Measurements from ENCODE around the gene ISYNA1. TPM values are rescaled to one million over a fixed set of nuclear protein-coding genes. Genes with fewer than 3 reads are reported as not detected.

ISYNA1 gene
- 33.9 and 41.7 TPM in 2 replicates for total RNA-seq

DNA sequence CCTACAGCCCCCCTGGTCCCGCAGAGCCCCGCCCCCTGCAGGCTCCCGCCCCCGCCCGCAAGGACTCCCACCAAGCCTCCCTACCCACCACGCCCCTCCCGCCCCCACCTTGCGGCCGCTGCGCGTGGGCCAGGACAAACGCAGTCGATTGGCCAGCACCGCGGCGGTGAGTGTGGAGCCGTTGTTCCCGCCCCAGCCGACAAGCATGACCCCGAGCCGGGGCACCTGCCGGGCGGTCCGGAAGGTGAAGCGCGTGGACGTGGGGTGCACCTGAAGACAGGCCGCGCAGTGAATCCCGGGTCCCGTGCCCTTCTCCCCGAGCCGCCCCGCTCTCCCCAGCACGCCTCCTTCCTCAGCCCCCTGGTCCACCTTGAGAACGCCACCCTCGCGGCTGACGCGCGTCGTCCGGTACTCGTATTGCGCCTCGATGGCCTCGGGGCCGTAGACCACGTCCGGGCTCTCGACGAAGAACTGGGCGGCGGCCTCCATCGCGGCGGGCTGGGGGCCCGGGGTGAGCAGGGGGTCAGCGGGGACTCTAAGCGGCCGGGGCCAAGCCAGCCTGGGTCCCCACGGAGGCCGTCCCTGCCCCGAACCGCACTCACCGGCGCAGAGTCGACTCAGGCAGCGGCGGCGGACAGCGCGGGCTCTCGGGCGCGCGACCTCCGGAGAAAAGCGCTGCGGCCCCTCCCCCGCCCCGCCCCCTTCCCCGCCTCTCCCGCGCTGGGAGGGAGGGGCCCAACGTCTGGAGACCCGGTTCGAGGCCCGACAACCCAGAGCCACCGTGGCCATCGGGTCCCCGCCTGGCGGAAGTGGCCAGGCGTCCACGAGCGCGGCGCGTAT lies at the start of gene ISYNA1:
TSS of gene ISYNA1 (minus strand) at position 643 of the 840 bp plus-strand sequence. CDS start at position 489, 154 bp downstream.

DNA sequence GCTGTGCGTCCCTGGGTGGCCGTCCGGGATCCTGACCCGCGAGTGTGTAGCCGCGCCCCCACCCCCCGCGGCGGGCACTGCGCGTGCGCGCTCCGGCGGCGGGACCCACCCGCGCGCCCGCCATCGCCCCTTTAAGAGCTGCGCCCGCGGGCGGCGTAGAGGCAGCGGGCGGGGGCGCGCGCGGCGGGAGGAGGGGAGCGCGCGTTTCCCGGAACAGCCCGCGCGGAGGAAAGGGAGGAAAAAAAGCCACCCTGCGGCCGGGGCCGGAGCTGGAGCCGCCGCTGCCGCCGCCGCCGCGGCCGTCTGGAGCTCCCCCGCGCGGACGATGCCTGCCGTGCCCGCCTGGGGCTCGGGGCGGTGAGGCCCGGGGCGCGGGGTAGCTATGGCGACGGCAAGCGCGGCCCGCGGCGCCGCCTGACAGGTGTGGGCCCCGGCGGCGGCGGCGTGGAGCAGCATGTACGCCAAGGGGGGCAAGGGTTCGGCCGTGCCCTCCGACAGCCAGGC lies 18.7 kb downstream of the ISYNA1 start, which contains the start of gene SSBP4:
TSS of gene SSBP4 (plus strand) at position 204 of the 504 bp plus-strand sequence. CDS start at position 455, 251 bp downstream.

DNA sequence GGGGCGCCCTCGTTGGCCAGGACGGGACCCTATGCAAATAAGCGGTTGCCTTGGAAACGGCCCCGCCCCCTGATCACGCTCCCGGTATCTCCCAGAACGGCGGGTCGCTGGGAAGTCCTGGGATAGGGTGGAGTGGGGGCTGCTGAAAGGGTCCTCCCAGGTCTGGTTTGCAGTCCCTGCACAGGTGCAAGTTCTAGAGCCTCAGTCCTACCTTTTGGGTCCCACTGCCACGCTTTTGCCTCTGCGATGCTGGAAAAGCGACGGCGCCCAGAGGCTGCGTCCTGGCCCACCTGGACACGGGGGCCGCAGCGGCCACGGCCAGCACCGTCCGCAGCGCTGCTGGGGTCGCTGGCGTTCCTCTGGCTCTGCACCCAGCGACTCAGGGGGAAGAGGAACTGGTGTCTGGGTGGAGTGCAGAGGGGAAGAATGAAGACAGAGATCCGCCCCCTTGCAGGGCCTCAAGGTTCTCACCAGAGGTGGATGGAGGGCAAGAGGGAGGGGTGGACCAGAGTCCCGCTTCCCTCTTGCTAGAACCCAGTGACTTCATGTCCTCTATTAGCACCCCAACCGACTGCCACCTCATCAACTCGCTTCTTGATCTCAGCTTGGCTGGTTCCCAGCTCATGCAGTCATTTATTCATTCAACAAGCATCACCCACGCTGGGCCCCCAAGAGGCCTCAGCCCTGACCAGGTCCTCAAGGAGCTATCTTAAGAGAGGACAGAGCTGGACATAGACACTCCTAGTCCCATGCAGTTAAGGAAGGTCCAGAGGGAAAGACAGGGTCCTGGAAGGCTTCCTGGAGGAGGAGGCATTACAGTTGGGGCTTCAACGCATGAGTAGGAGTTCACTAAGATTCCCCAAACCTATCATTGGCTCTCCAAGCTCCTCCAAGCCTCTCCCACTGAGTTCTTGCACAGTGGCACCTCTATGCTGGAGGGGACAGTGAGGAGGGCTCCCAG lies 40.4 kb downstream of the ISYNA1 start, which contains the start of gene LRRC25:
TSS of gene LRRC25 (minus strand) at position 381 of the 961 bp plus-strand sequence. CDS start 659 bp downstream, outside the sequence.

DNA sequence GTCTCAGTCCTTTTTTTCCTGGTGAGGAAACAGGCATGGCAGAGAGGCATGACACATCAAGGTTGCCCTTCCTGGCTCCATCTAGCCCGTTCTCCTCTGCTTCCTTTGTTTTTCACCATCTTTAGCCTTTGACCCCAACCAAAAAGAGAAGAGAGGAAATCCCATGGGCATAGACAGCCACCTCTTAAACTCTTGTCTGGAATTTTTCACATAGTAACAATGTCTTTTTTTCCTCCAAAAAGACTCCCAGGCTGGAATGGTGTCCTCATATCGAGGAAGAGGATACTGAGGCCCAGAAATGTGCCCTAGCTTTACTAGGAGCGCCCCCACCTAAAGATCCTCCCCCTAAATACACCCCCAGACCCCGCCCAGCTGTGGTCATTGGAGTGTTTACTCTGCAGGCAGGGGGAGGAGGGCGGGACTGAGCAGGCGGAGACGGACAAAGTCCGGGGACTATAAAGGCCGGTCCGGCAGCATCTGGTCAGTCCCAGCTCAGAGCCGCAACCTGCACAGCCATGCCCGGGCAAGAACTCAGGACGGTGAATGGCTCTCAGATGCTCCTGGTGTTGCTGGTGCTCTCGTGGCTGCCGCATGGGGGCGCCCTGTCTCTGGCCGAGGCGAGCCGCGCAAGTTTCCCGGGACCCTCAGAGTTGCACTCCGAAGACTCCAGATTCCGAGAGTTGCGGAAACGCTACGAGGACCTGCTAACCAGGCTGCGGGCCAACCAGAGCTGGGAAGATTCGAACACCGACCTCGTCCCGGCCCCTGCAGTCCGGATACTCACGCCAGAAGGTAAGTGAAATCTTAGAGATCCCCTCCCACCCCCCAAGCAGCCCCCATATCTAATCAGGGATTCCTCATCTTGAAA lies 52.0 kb downstream of the ISYNA1 start, which contains the start of gene GDF15:
TSS of gene GDF15 (plus strand) at position 484 of the 868 bp plus-strand sequence. CDS start at position 516, 32 bp downstream.

Other genes with a start within 250 kb of the ISYNA1 start
- 11.1 and 23.0 TPM in 2 replicates for gene MPV17L2, start 244.9 kb downstream of the ISYNA1 start, total RNA-seq
- gene RAB3A, start 234.1 kb downstream of the ISYNA1 start, total RNA-seq, result 0.43 TPM in 1 of 2 replicates, not detected in the other
- gene PDE4C, start 211.7 kb downstream of the ISYNA1 start, total RNA-seq, result 0.43 TPM in 1 of 2 replicates, not detected in the other
- gene IQCN, start 163.7 kb downstream of the ISYNA1 start, total RNA-seq, result under 0.01 TPM in 1 of 2 replicates, not detected in the other
- gene JUND, start 156.5 kb downstream of the ISYNA1 start, total RNA-seq, result 179 and 199 TPM in 2 replicates
- 178 and 217 TPM in 2 replicates for gene LSM4, start 115.1 kb downstream of the ISYNA1 start, total RNA-seq
- 6.4 and 15.9 TPM in 2 replicates for gene PGPEP1, start 97.5 kb downstream of the ISYNA1 start, total RNA-seq
- 79.5 and 141 TPM in 2 replicates for gene GDF15, start 52.0 kb downstream of the ISYNA1 start, total RNA-seq
- not detected in 2 replicates for gene LRRC25, start 40.5 kb downstream of the ISYNA1 start, total RNA-seq
- gene SSBP4, start 18.7 kb downstream of the ISYNA1 start, total RNA-seq, result 37.6 and 44.5 TPM in 2 replicates
- 9.8 and 10.1 TPM in 2 replicates for gene ELL, start 83.9 kb upstream of the ISYNA1 start, total RNA-seq
- 211 and 228 TPM in 2 replicates for gene FKBP8, start 105.4 kb upstream of the ISYNA1 start, total RNA-seq
- 66.5 and 73.5 TPM in 2 replicates for gene KXD1, start 119.7 kb upstream of the ISYNA1 start, total RNA-seq
- gene UBA52, start 133.7 kb upstream of the ISYNA1 start, total RNA-seq, result 916 and 1,024 TPM in 2 replicates
- 38.2 and 69.9 TPM in 2 replicates for gene REX1BD, start 150.7 kb upstream of the ISYNA1 start, total RNA-seq
- gene CRLF1, start 168.7 kb upstream of the ISYNA1 start, total RNA-seq, result 0.21 and 1.2 TPM in 2 replicates
- 0.85 TPM in 1 of 2 replicates, not detected in the other for gene TMEM59L, start 174.7 kb upstream of the ISYNA1 start, total RNA-seq
- gene KLHL26, start 198.9 kb upstream of the ISYNA1 start, total RNA-seq, result 2.9 and 4.0 TPM in 2 replicates
- gene CRTC1, start 245.5 kb upstream of the ISYNA1 start, total RNA-seq, result 0.72 and 1.1 TPM in 2 replicates